T-cell (primary cell): ENCODE results near the gene IL1RAP. TPM values are rescaled to one million over a fixed set of nuclear protein-coding genes. Genes with fewer than 3 reads are reported as not detected.
"Not testable (repeated sequence)": the region's sequence is repeated elsewhere in the genome, so short reads cannot be mapped to it uniquely, and the experiment has no call there.

Source experiments
- ATAC-seq, 4 experiments: fragments of 200-7000 bp in 3 of 4; fragments of 150-1000 bp in 1 of 4; cut with Tn5 transposase; replicated peaks in 1 of 4; 1 replicate in 3 of 4; 2 replicates in 1 of 4; pipeline ENCODE4 v1.10.0; 2021; ENCODE audit warnings: moderate library complexity in 3 of 4, mild to moderate bottlenecking in 2 of 4, moderate number of reproducible peaks in 1 of 4
- CTCF ChIA-PET, 2 donors: fragments of 300-600 bp; sonication (Branson Sonifier 250); formaldehyde crosslinking; loops; one replicate each; lab custom pipeline; 2022; ENCODE audit warnings: antibody characterized with exemption in 2 of 2; lab: Charles Lee
- POLR2A ChIA-PET, 2 donors: fragments of 300-600 bp; sonication (Branson Sonifier 250); formaldehyde crosslinking; loops; one replicate each; lab custom pipeline; 2022; ENCODE audit warnings: antibody characterized with exemption in 2 of 2; lab: Charles Lee
- DNase-seq, 35 experiments: peaks; one replicate each; pipeline versions ENCODE4 v3.0.0 to v3.0.0-alpha.2; 2013 to 2023
- H3K27ac ChIP-seq: one replicate; pipeline ENCODE4 v1.5.1; 2013; ENCODE audit warnings: low read length
- H3K27me3 ChIP-seq, 2 experiments: replicated peaks in 1 of 2; 1 replicate in 1 of 2; 2 replicates in 1 of 2; pipeline versions ENCODE4 v1.6.1 to v1.7.0; 2013; ENCODE audit warnings: low read length in 1 of 2, mixed read lengths in 1 of 2; ENCODE audit not compliant: control insufficient read depth in 2 of 2, insufficient read depth in 2 of 2; ENCODE audit errors: extremely low read depth in 1 of 2
- H3K36me3 ChIP-seq, 2 donors: 1 replicate in 1 of 2; 2 replicates in 1 of 2; pipeline versions ENCODE4 v1.6.1 to v1.7.0; 2013; ENCODE audit warnings: low read length in 1 of 2; ENCODE audit not compliant: control insufficient read depth in 2 of 2, insufficient read depth in 1 of 2; ENCODE audit errors: extremely low read depth in 1 of 2
- H3K4me1 ChIP-seq, 2 experiments: 1 replicate in 1 of 2; 2 replicates in 1 of 2; pipeline versions ENCODE4 v1.6.1 to v1.7.0; 2013; ENCODE audit warnings: low read length in 2 of 2, mixed read lengths in 1 of 2; ENCODE audit not compliant: insufficient read depth in 2 of 2, control insufficient read depth in 1 of 2; ENCODE audit errors: extremely low read depth in 1 of 2
- H3K4me3 ChIP-seq, 2 donors: 1 replicate in 1 of 2; 2 replicates in 1 of 2; pipeline versions ENCODE4 v1.5.1 to v1.7.0; 2013; ENCODE audit warnings: mild to moderate bottlenecking in 2 of 2, low read length in 1 of 2, moderate library complexity in 1 of 2; ENCODE audit not compliant: control insufficient read depth in 1 of 2; ENCODE audit errors: extremely low read depth in 1 of 2
- H3K9me3 ChIP-seq: 2 replicates; pipeline ENCODE4 v1.7.0; 2013
- H3K27ac Mint-ChIP-seq, 2 donors: one replicate each; pipeline ENCODE4 v1.8.0; 2020 to 2021; ENCODE audit warnings: mild to moderate bottlenecking in 2 of 2, mixed read lengths in 2 of 2
- H3K27me3 Mint-ChIP-seq, 2 donors: one replicate each; pipeline ENCODE4 v1.8.0; 2021 to 2022; ENCODE audit warnings: mixed read lengths in 2 of 2
- H3K36me3 Mint-ChIP-seq: one replicate; pipeline ENCODE4 v1.8.0; 2021; ENCODE audit warnings: mixed read lengths
- H3K4me1 Mint-ChIP-seq, 3 donors: one replicate each; pipeline ENCODE4 v1.8.0; 2020 to 2022; ENCODE audit warnings: mixed read lengths in 3 of 3, mild to moderate bottlenecking in 1 of 3
- H3K4me3 Mint-ChIP-seq, 3 donors: one replicate each; pipeline ENCODE4 v1.8.0; 2020 to 2022; ENCODE audit warnings: mild to moderate bottlenecking in 3 of 3, mixed read lengths in 3 of 3, moderate library complexity in 3 of 3
- H3K9me3 Mint-ChIP-seq, 3 donors: one replicate each; pipeline ENCODE4 v1.8.0; 2020 to 2022; ENCODE audit warnings: mixed read lengths in 3 of 3
- WGBS: methylation state at CpG from one replicate; pipeline ENCODE4 v1.1.5; 2013; ENCODE audit warnings: missing lambda C conversion rate; ENCODE audit not compliant: insufficient coverage; 5-methylcytosine and 5-hydroxymethylcytosine counted together
- total RNA-seq, 35 experiments: library from RNA in 6 of 35; stranded (reverse) in 6 of 35; fragments of 120-200 nt in 1 of 35; gene quantifications; one replicate each; pipeline versions ENCODE4 v1.2.1 to v1.2.4 and lab custom pipeline; 2013 to 2026

Gene IL1RAP
- total RNA-seq, 5 donors from 2014 or later (not counting 1 experiment from before 2014, with no cell fraction given) = 8.6 to 14.5 (median 9.9) TPM

DNA sequence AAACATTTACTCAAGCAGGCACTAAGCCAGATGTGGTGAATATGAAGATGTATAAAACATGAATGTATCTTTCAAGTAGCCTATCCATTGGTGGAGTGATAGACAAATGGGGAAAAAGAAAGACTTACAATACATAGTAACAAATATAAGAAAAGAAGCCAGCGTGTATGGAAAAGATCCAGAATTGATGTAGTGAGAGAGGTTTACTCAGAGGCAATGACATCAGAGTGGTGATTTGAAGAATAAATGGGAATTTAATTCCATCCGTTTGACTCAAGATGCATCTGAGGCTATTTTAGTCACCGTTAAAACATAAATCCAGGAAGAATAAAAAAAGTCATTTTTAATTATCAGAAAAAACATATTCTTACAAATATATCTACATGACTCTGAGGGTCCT, 162.6 kb downstream of the IL1RAP start:
- no CpG with 5 or more reads among the region's 3 CpGs for whole genome bisulfite sequencing
- H3K36me3 ChIP-seq = no peaks in the 10 kb centered on the region
- POLR2A ChIA-PET = no interaction called here
- H3K36me3 Mint-ChIP-seq = no peaks in the 10 kb centered on the region
- no peak for ATAC-seq
- H3K27ac ChIP-seq = no peak overlapping the region
- H3K9me3 ChIP-seq = no peaks in the 10 kb centered on the region
- CTCF ChIA-PET = no interaction called here
- no peak overlapping the region for H3K4me3 Mint-ChIP-seq
- peaks cover 3 to 4% of the 10 kb centered on the region in 2 donors for H3K27me3 Mint-ChIP-seq
- no peaks in the 10 kb centered on the region for H3K4me1 ChIP-seq
- peaks cover 0 to 2% of the 10 kb centered on the region in 2 experiments for H3K27me3 ChIP-seq
- H3K9me3 Mint-ChIP-seq = peaks cover 0 to 5% (median 0%) of the 10 kb centered on the region in 3 donors
- no peak overlapping the region for H3K27ac Mint-ChIP-seq
- no peaks in the 10 kb centered on the region for H3K4me1 Mint-ChIP-seq
- H3K4me3 ChIP-seq = no peak overlapping the region
- no peak for DNase-seq

DNA sequence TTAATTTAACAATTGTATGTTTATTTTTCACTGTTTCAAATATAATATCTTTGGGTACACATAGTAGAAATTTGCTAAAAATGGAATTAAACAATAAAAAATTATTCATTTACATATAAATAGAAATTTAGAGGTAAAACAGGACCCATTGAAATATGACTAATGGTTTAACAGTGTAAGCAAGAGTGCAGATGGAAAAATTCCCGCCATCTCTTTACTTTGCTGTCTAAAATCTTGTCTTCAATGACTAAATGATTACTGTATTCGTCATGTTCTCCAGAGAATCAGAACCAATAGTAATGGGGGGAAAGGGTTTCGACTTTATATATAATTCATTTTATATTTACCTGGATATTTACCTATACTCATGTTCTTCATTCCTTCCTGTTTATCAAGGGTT, 163.1 kb downstream of the IL1RAP start:
- no peaks in the 10 kb centered on the region for H3K36me3 Mint-ChIP-seq
- ATAC-seq (no peak), DNase-seq (no peak)
- ChIA-PET POLR2A (no interaction called here), CTCF (no interaction called here)
- no peaks in the 10 kb centered on the region for H3K36me3 ChIP-seq
- H3K27ac ChIP-seq = no peak overlapping the region
- no CpG with 5 or more reads among the region's 3 CpGs for WGBS
- no peaks in the 10 kb centered on the region for H3K9me3 ChIP-seq
- H3K27ac Mint-ChIP-seq = no peak overlapping the region
- H3K9me3 Mint-ChIP-seq = peaks cover 0 to 8% (median 0%) of the 10 kb centered on the region in 3 donors
- H3K4me3 Mint-ChIP-seq = no peak overlapping the region
- no peaks in the 10 kb centered on the region for H3K4me1 Mint-ChIP-seq
- H3K4me1 ChIP-seq = no peaks in the 10 kb centered on the region
- peaks cover 0 to 2% of the 10 kb centered on the region in 2 experiments for H3K27me3 ChIP-seq
- H3K27me3 Mint-ChIP-seq = peaks cover 3 to 4% of the 10 kb centered on the region in 2 donors
- no peak overlapping the region for H3K4me3 ChIP-seq

DNA sequence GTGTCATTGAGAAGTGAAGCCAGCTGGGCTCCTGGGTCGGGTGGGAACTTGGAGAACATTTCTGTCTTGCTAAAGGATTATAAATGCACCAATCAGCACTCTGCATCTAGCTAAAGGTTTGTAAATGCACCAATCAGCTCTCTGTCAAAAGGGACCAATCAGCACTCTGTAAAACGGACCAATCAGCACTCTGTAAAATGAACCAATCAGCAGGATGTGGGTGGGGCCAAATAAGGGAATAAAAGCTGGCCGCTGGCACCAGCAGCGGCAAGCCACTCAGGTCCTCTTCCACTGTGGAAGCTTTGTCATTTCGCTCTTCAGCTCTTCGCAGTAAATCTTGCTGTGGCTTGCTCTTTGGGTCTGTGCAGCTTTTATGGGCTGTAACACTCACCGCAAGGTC, 164.0 kb downstream of the IL1RAP start:
- DNase-seq, H3K27me3 ChIP-seq, H3K4me3 ChIP-seq, H3K4me3 Mint-ChIP-seq, H3K36me3 ChIP-seq, H3K9me3 ChIP-seq, H3K27ac Mint-ChIP-seq, H3K9me3 Mint-ChIP-seq, H3K27ac ChIP-seq, POLR2A ChIA-PET, H3K4me1 Mint-ChIP-seq, ATAC-seq, H3K4me1 ChIP-seq, H3K27me3 Mint-ChIP-seq, CTCF ChIA-PET, H3K36me3 Mint-ChIP-seq: not testable (repeated sequence)
- WGBS = 88% methylated on average over 6 of the region's 7 CpGs

DNA sequence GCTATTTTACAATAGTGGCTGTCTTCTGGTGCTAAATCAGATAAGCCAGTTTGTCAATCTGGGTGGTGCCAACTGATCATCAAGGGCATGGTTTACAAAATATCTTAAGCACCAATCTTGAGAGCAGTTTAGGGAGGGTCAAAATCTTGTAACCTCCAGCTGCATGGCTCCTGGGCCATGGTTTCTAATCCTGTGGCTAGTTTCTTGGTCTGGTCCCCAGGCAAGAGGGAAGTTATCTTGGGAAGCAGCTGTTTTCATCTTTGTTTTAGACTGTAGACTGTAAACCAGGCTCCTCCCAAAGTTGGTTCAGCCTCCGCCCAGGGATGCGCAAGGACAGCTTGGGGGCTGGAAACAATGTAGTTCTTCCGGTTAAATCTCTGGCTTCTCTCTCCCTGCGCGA, 166.8 kb downstream of the IL1RAP start:
- CTCF ChIA-PET = no interaction called here
- no peak for DNase-seq
- Mint-ChIP-seq H3K27me3 (peaks cover 3 to 4% of the 10 kb centered on the region in 2 donors), H3K4me3 (no peak overlapping the region), H3K4me1 (no peaks in the 10 kb centered on the region), H3K9me3 (peaks cover 0 to 8% (median 0%) of the 10 kb centered on the region in 3 donors), H3K36me3 (no peaks in the 10 kb centered on the region), H3K27ac (no peak overlapping the region)
- Histone ChIP-seq H3K27me3 (peaks cover 0 to 2% of the 10 kb centered on the region in 2 experiments), H3K36me3 (no peaks in the 10 kb centered on the region), H3K9me3 (no peaks in the 10 kb centered on the region), H3K4me1 (no peaks in the 10 kb centered on the region), H3K27ac (no peak overlapping the region), H3K4me3 (no peak overlapping the region)
- POLR2A ChIA-PET = no interaction called here
- 100% methylated on average over 2 of the region's 5 CpGs for WGBS
- no peak for ATAC-seq

GRCh38 chr3:190684776-190685175, 170.9 kb downstream of the IL1RAP start:
- Mint-ChIP-seq H3K4me3 (no peak overlapping the region), H3K27ac (no peak overlapping the region), H3K27me3 (peaks cover 5 to 12% of the 10 kb centered on the region in 2 donors), H3K9me3 (peaks cover 6 to 10% (median 9%) of the 10 kb centered on the region in 3 donors), H3K36me3 (no peaks in the 10 kb centered on the region), H3K4me1 (no peaks in the 10 kb centered on the region)
- Histone ChIP-seq H3K4me1 (no peaks in the 10 kb centered on the region), H3K27me3 (no peaks in the 10 kb centered on the region), H3K27ac (no peak overlapping the region), H3K36me3 (no peaks in the 10 kb centered on the region), H3K4me3 (no peak overlapping the region), H3K9me3 (no peaks in the 10 kb centered on the region)
- no peak for DNase-seq
- WGBS = no CpG with 5 or more reads among the region's 7 CpGs
- POLR2A ChIA-PET = no interaction called here
- ATAC-seq = no peak
- CTCF ChIA-PET = interaction anchor here in 1 of 2 donors (0.6 kb wide), 1 partner anchor 261 kb away, joined by 5 read pairs; no protein-coding TSS in a partner anchor

- Histone ChIP-seq H3K4me1 (no peaks in the 10 kb centered on the region), H3K9me3 (no peaks in the 10 kb centered on the region), H3K36me3 (no peaks in the 10 kb centered on the region), H3K27ac (no peak overlapping the region), H3K27me3 (peaks cover 0 to 3% of the 10 kb centered on the region in 2 experiments), H3K4me3 (no peak overlapping the region)
- H3K4me1 Mint-ChIP-seq = no peaks in the 10 kb centered on the region
- H3K4me3 Mint-ChIP-seq = no peak overlapping the region
- H3K27ac Mint-ChIP-seq = no peak overlapping the region
- H3K9me3 Mint-ChIP-seq = peaks cover 6 to 10% (median 9%) of the 10 kb centered on the region in 3 donors
- no peak for DNase-seq
- ChIA-PET POLR2A (no interaction called here), CTCF (no interaction called here)
- ATAC-seq = no peak
- no CpG with 5 or more reads among the region's 1 CpG for WGBS
- H3K27me3 Mint-ChIP-seq = peaks cover 5 to 12% of the 10 kb centered on the region in 2 donors
- no peaks in the 10 kb centered on the region for H3K36me3 Mint-ChIP-seq
Observed at GRCh38 chr3:190686011-190686410, 172.1 kb downstream of the IL1RAP start.

- Mint-ChIP-seq H3K4me1 (no peaks in the 10 kb centered on the region), H3K36me3 (no peaks in the 10 kb centered on the region), H3K27ac (no peak overlapping the region), H3K4me3 (no peak overlapping the region), H3K9me3 (peaks cover 5 to 10% (median 6%) of the 10 kb centered on the region in 3 donors), H3K27me3 (peaks cover 4 to 12% of the 10 kb centered on the region in 2 donors)
- peaks cover 0 to 3% of the 10 kb centered on the region in 2 experiments for H3K27me3 ChIP-seq
- DNase-seq (no peak), ATAC-seq (no peak)
- no peaks in the 10 kb centered on the region for H3K4me1 ChIP-seq
- no peaks in the 10 kb centered on the region for H3K36me3 ChIP-seq
- WGBS = no CpG with 5 or more reads among the region's 6 CpGs
- ChIA-PET POLR2A (no interaction called here), CTCF (no interaction called here)
- H3K4me3 ChIP-seq = no peak overlapping the region
- no peak overlapping the region for H3K27ac ChIP-seq
- no peaks in the 10 kb centered on the region for H3K9me3 ChIP-seq
Observed at GRCh38 chr3:190690246-190690645, 176.4 kb downstream of the IL1RAP start.
